ENCODE measurements around the gene FAM50B. TPM values are rescaled to one million over a fixed set of nuclear protein-coding genes. Genes with fewer than 3 reads are reported as not detected.

FAM50B gene
- total RNA-seq, 4 donors from 2014 or later: 4.4 to 19.6 (median 15.3) TPM

DNA sequence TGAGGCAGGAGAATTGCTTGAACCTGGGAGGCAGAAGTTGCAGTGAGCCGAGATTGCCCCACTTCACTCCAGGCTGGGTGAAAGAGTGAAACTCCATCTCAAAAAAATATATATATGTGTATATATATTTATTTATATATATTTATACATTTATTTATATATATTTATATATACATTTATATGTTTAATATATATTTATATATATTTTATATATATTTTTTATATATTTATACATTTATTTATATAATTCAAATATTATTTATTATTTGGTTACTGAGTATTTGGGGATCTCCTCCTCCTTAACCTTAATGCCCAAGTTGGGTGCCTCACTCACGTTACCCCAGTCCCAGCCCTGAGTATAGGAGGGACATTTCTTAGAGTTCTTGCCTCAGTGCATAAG is 2.7 kb downstream of the FAM50B start:
- ATAC-seq (no peak), DNase-seq (no peak)
- intact Hi-C loops (cut with DNase I; ENCODE audit: low total_unique reads): loop anchor here (2.0 to 5.0 kb wide), 2 partner anchors 33 to 140 kb away; no protein-coding TSS in a partner anchor
- no peaks in the 10 kb centered on the region for H3K27me3 ChIP-seq
- H3K27ac ChIP-seq: no peak overlapping the region
- H3K9me3 ChIP-seq: no peaks in the 10 kb centered on the region
- no peaks in the 10 kb centered on the region for H3K36me3 ChIP-seq
- no peak overlapping the region for H3K4me3 ChIP-seq
- in situ Hi-C loops (cut with MboI; ENCODE audit: low sequenced_read_pairs in 4 of 4): no loop called here
- peaks cover 4 to 8% of the 10 kb centered on the region in 2 donors for H3K4me1 ChIP-seq
- TF ChIP-seq POLR2A (IDR thresholded peaks at IDR 0.05): no peak
- no peak for TF ChIP-seq CTCF (IDR thresholded peaks at IDR 0.05 in 4 of 5, conservative IDR thresholded peaks at IDR 0.05 in 1 of 5)

- no peak overlapping the region for H3K4me3 ChIP-seq
- no peaks in the 10 kb centered on the region for H3K27me3 ChIP-seq
- H3K27ac ChIP-seq: no peak overlapping the region
- H3K36me3 ChIP-seq: no peaks in the 10 kb centered on the region
- peaks cover 4 to 8% of the 10 kb centered on the region in 2 donors for H3K4me1 ChIP-seq
- TF ChIP-seq POLR2A (IDR thresholded peaks at IDR 0.05) (no peak), CTCF (IDR thresholded peaks at IDR 0.05 in 4 of 5, conservative IDR thresholded peaks at IDR 0.05 in 1 of 5) (no peak)
- DNase-seq (no peak), ATAC-seq (no peak)
- in situ Hi-C loops (cut with MboI; ENCODE audit: low sequenced_read_pairs in 4 of 4) (no loop called here), intact Hi-C loops (cut with DNase I; ENCODE audit: low total_unique reads) (loop anchor here (5.0 kb wide), 1 partner anchor 140 kb away; no protein-coding TSS in a partner anchor)
- H3K9me3 ChIP-seq: no peaks in the 10 kb centered on the region
Observed at GRCh38 chr6:3852391-3852790, 3.2 kb downstream of the FAM50B start.

- Histone ChIP-seq H3K4me3 (no peak overlapping the region), H3K27me3 (no peaks in the 10 kb centered on the region), H3K36me3 (no peaks in the 10 kb centered on the region), H3K4me1 (no peaks in the 10 kb centered on the region), H3K9me3 (no peaks in the 10 kb centered on the region), H3K27ac (no peak overlapping the region)
- intact Hi-C loops (cut with DNase I; ENCODE audit: low total_unique reads) (no loop called here), in situ Hi-C loops (cut with MboI; ENCODE audit: low sequenced_read_pairs in 4 of 4) (no loop called here)
- no peak for ATAC-seq
- DNase-seq: no peak
- TF ChIP-seq CTCF (IDR thresholded peaks at IDR 0.05 in 4 of 5, conservative IDR thresholded peaks at IDR 0.05 in 1 of 5) (no peak), POLR2A (IDR thresholded peaks at IDR 0.05) (no peak)
Observed at GRCh38 chr6:3855866-3856265, 6.7 kb downstream of the FAM50B start.

DNA sequence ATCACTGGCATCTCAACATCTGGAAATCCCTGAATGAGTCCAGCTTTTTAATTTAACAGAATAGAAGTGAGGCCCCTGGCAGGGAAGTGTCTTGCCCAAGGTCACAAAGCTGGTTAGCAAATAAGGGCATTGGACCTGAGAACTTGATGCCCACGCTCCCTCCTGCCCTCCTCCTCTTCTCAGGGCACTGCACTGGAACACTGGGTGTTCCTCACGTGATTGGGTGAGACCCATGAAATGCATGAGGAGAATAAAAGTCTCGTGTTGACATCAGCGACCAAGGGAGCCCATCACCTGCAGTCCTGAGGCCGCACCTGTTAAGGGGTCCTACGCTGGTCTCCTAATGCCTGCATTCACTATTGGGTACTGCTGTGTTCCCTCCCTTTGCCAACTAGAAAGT is 7.4 kb downstream of the FAM50B start:
- intact Hi-C loops (cut with DNase I; ENCODE audit: low total_unique reads): no loop called here
- no peak for ATAC-seq
- H3K9me3 ChIP-seq: no peaks in the 10 kb centered on the region
- no peaks in the 10 kb centered on the region for H3K27me3 ChIP-seq
- in situ Hi-C loops (cut with MboI; ENCODE audit: low sequenced_read_pairs in 4 of 4): no loop called here
- no peak overlapping the region for H3K27ac ChIP-seq
- H3K4me3 ChIP-seq: no peak overlapping the region
- no peak for TF ChIP-seq POLR2A (IDR thresholded peaks at IDR 0.05)
- no peak for TF ChIP-seq CTCF (IDR thresholded peaks at IDR 0.05 in 4 of 5, conservative IDR thresholded peaks at IDR 0.05 in 1 of 5)
- H3K36me3 ChIP-seq: no peaks in the 10 kb centered on the region
- no peak for DNase-seq
- H3K4me1 ChIP-seq: no peaks in the 10 kb centered on the region

All from gastrocnemius medialis (tissue), 4 donors.